Ishikawa (cell line): ENCODE results near the gene UXT.

Experiments used
- CEBPB ChIP-seq: IDR thresholded peaks from 2 replicates; pipeline ENCODE4 v1.6.1; 2012
- CREB1 ChIP-seq: IDR thresholded peaks from 2 replicates; pipeline ENCODE4 v1.6.1; 2012; ENCODE audit warnings: low read depth
- EGR1 ChIP-seq: IDR thresholded peaks from 2 replicates; pipeline ENCODE4 v1.6.1; 2012
- EP300 ChIP-seq: IDR thresholded peaks from 2 replicates; pipeline ENCODE4 v1.6.1; 2012; ENCODE audit warnings: borderline replicate concordance
- FOXM1 ChIP-seq: IDR thresholded peaks from 2 replicates; pipeline ENCODE4 v1.6.1; 2012; ENCODE audit warnings: low read depth, borderline replicate concordance
- MAX ChIP-seq: IDR thresholded peaks from 2 replicates; pipeline ENCODE4 v1.6.1; 2012
- NFIC ChIP-seq: IDR thresholded peaks from 2 replicates; pipeline ENCODE4 v1.6.1; 2012
- RAD21 ChIP-seq: IDR thresholded peaks from 2 replicates; pipeline ENCODE4 v1.6.1; 2012; ENCODE audit warnings: low read depth
- REST ChIP-seq: IDR thresholded peaks from 2 replicates; pipeline ENCODE4 v1.6.1; 2012; ENCODE audit warnings: low read depth, mild to moderate bottlenecking
- TAF1 ChIP-seq: IDR thresholded peaks from 2 replicates; pipeline ENCODE4 v1.6.1; 2012; ENCODE audit warnings: low read depth, mild to moderate bottlenecking
- TCF12 ChIP-seq: IDR thresholded peaks from 2 replicates; pipeline ENCODE4 v1.6.1; 2012; ENCODE audit warnings: low read depth
- TEAD4 ChIP-seq: IDR thresholded peaks from 2 replicates; pipeline ENCODE4 v1.6.1; 2012
- USF1 ChIP-seq: IDR thresholded peaks from 2 replicates; pipeline ENCODE4 v1.6.1; 2012
- YY1 ChIP-seq: IDR thresholded peaks from 2 replicates; pipeline ENCODE4 v1.6.1; 2012; ENCODE audit warnings: low read depth
- ZBTB7A ChIP-seq: IDR thresholded peaks from 2 replicates; pipeline ENCODE4 v1.6.1; 2012; ENCODE audit warnings: low read depth

Gene UXT

GRCh38 chrX:47690175-47690574 is 31.2 kb upstream of the UXT start:
- TF ChIP-seq TAF1 (no peak), REST (no peak), CEBPB (no peak), ZBTB7A (no peak), MAX (no peak), RAD21 (no peak), CREB1 (no peak), USF1 (no peak), FOXM1 (no peak), TEAD4 (no peak), TCF12 (no peak), NFIC (no peak), EGR1 (no peak), YY1 (no peak), EP300 (no peak)

DNA sequence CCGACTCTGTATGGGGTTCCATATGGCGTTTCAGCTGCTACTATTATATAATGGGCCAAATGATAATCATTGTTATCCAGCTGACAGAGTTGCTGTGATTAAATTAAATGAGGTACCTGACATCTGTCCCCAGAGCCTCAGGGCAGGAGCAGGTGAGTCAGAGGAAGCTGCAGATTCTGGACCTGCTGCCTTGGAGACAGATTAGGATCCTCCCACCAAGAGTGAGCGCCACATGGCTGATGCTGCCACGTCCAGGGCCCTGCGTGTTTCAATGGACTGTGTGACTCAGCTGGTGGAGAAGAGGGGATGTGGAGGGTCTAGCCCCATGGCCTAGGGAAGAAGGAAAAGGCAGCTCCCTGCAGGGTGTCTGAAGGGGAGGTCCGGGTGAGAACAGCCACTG is 28.3 kb upstream of the UXT start:
- TF ChIP-seq TCF12 (no peak), RAD21 (no peak), CEBPB (no peak), TEAD4 (no peak), EP300 (no peak), ZBTB7A (no peak)

GRCh38 chrX:47683829-47684205 is 24.8 kb upstream of the UXT start:
- TF ChIP-seq CREB1 (no peak), EP300 (no peak), FOXM1 (no peak), CEBPB (no peak), TCF12 (no peak), YY1 (no peak), ZBTB7A (no peak), NFIC (no peak)

- TF ChIP-seq MAX = no peak
- no peak for TF ChIP-seq CEBPB
- no peak for TF ChIP-seq NFIC
- no peak for TF ChIP-seq TEAD4
- TF ChIP-seq USF1 = no peak
- TF ChIP-seq TAF1 = no peak
- no peak for TF ChIP-seq YY1
- TF ChIP-seq ZBTB7A = no peak
- TF ChIP-seq EP300 = no peak
- no peak for TF ChIP-seq EGR1
- TF ChIP-seq CREB1 = no peak
- TF ChIP-seq RAD21 = no peak
- TF ChIP-seq REST = no peak
- TF ChIP-seq TCF12 = no peak
- TF ChIP-seq FOXM1 = no peak
Measured at GRCh38 chrX:47683184-47683828, 24.3 kb upstream of the UXT start.

DNA sequence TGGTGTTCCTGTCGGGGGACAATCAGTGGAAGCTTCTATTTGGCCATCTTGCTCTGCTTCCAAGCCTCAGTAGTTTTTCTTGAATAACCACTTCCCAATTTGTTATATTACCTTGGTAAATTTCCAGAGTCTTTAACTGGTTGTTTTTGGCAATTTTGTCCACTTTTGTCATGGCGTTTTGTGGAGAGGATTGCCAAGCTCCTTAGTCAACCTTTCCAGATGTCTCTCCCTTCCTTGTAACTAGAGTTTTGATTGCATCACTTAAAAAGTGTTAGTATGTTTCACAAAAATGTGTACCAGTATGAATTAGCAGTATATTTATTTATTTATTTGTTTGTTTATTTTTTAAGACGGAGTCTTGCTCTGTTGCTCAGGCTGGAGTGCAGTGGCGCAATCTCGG is 15.8 kb upstream of the UXT start:
- no peak for TF ChIP-seq CEBPB
- TF ChIP-seq FOXM1 = no peak
- no peak for TF ChIP-seq YY1
- TF ChIP-seq MAX = no peak
- no peak for TF ChIP-seq TAF1
- no peak for TF ChIP-seq ZBTB7A
- no peak for TF ChIP-seq CREB1
- TF ChIP-seq RAD21 = no peak
- no peak for TF ChIP-seq EGR1
- no peak for TF ChIP-seq EP300
- no peak for TF ChIP-seq REST
- no peak for TF ChIP-seq TCF12
- TF ChIP-seq NFIC = no peak
- TF ChIP-seq USF1 = no peak
- TF ChIP-seq TEAD4 = no peak
